Measurements from ENCODE around the gene TPX2. TPM values are rescaled to one million over a fixed set of nuclear protein-coding genes. Genes with fewer than 3 reads are reported as not detected.

TPX2 gene
- total RNA-seq, result 10 to 100 TPM in 3 of 8 experiments, 1 to 10 TPM in 5; 1.1 to 75.3 (median 6.1) TPM

GRCh38 chr20:31738729-31739549 is at the start of gene TPX2:
TSS of gene TPX2 (plus strand) at chr20:31739290. CDS start at chr20:31757477, 18,187 bp downstream.
- in situ Hi-C loops (cut with MboI; ENCODE audit: low pct_unique_long_range_greater_than_20kb in 2 of 9, low sequenced_read_pairs in 9 of 9, unreplicated experiment in 9 of 9), result no loop called here
- Histone ChIP-seq H3K4me1 (replicated peaks in 1 of 2) (peaks cover 4 to 8% of the 10 kb centered on the region in 2 donors), H3K4me3 (peak within 1 kb of the TSS; percentile 53 to 87 (median 80)), H3K27ac (peak within 1 kb of the TSS; percentile 75 to 85)
- 0 to 2% (median 1%) methylated on average over 9 to 43 of the region's 54 CpGs; no CpG with 5 or more reads in 2 of the 10 experiments for WGBS, 10 experiments
- peak; percentile 97 to 99 (median 99) for ATAC-seq (replicated peaks in 6 of 8)

DNA sequence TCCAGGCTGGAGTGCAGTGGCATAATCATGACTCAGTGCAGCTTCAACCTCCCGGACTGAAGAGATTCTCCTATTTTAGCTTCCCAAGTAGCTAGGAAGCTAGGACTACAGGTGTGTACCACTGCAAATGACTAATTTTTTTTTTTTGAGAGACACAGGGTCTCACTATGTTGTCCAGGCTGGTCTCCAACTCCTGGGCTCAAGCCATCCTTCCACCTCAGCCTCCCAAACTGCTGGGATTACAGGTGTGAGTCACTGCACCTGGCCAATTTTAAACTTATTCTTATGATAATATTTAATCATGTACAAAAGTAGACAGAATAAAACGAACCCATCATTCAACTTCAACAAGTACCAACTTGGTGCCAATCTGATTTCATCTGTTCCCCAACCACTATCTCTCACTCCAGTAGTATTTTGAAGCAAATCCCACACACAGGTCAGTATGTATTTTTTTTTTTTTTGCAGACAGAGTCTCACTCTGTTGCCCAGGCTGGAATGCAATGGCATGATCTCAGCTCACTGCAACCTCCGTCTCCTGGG is 48.9 kb upstream of the TPX2 start:
- Histone ChIP-seq H3K4me3 (no peak overlapping the region), H3K4me1 (replicated peaks in 1 of 2) (peaks cover 0 to 6% of the 10 kb centered on the region in 2 donors), H3K27ac (no peak overlapping the region)
- WGBS, 10 experiments, result 64 to 100% (median 100%) methylated on average over 1 to 3 of the region's 3 CpGs; no CpG with 5 or more reads in 2 of the 10 experiments
- in situ Hi-C loops (cut with MboI; ENCODE audit: low pct_unique_long_range_greater_than_20kb in 2 of 9, low sequenced_read_pairs in 9 of 9, unreplicated experiment in 9 of 9), result no loop called here
- ATAC-seq (replicated peaks in 6 of 8), result no peak

DNA sequence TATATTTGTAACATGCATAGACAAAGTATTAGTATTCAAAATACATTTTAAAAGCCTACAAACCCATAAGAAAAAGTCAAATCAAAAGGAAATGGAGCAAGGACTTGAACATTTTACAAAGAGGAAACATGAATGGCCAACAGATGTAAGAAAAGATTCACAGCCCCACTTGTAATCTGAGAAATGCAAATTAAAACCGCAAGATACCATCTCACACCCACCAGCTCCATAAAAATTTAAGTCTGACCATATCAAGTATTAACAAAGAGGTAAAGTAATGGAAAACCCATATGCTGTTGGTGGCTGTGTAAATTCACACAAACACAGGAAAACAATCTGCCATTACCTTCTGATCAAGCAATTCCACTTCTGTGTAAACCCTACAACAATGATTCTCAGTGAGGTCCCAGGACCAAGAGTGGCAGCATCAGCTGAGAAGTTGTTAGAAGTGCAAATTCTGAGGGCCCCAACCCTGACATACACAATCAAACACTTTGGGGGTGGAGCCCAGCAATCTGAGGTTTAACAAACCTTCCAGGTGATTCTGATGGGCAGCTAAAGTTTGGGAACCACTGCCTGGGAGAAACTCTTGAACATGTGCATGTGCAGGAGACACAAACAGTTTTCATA is 47.3 kb upstream of the TPX2 start:
- no peak overlapping the region for H3K4me3 ChIP-seq
- in situ Hi-C loops (cut with MboI; ENCODE audit: low pct_unique_long_range_greater_than_20kb in 2 of 9, low sequenced_read_pairs in 9 of 9, unreplicated experiment in 9 of 9), result no loop called here
- peak overlapping the region in 1 of 2 donors; percentile 41 for H3K27ac ChIP-seq

GRCh38 chr20:31693402-31693801 is 45.7 kb upstream of the TPX2 start:
- H3K4me3 ChIP-seq, result no peak overlapping the region
- in situ Hi-C loops (cut with MboI; ENCODE audit: low pct_unique_long_range_greater_than_20kb in 2 of 9, low sequenced_read_pairs in 9 of 9, unreplicated experiment in 9 of 9), result no loop called here
- no peak for ATAC-seq (replicated peaks in 6 of 8)
- H3K4me1 ChIP-seq (replicated peaks in 1 of 2), result peaks cover 0 to 6% of the 10 kb centered on the region in 2 donors
- 83 to 100% (median 92%) methylated on average over 1 to 4 of the region's 6 CpGs; no CpG with 5 or more reads in 5 of the 10 experiments for WGBS, 10 experiments
- no peak overlapping the region for H3K27ac ChIP-seq

More for the DNA sequence above, 47.3 kb upstream of the TPX2 start:
- peaks cover 0 to 6% of the 10 kb centered on the region in 2 donors for H3K4me1 ChIP-seq (replicated peaks in 1 of 2)
- peak in 3 of 8 experiments; percentile 65 to 83 (median 69) for ATAC-seq (replicated peaks in 6 of 8)
- WGBS, 10 experiments, result 0 to 86% (median 21%) methylated on average over 1 of the region's 1 CpG; no CpG with 5 or more reads in 2 of the 10 experiments

GRCh38 chr20:31693987-31694661 is 45.0 kb upstream of the TPX2 start:
- H3K4me1 ChIP-seq (replicated peaks in 1 of 2), result peaks cover under 1 to 11% of the 10 kb centered on the region in 2 donors
- in situ Hi-C loops (cut with MboI; ENCODE audit: low pct_unique_long_range_greater_than_20kb in 2 of 9, low sequenced_read_pairs in 9 of 9, unreplicated experiment in 9 of 9), result no loop called here
- no peak overlapping the region for H3K4me3 ChIP-seq
- H3K27ac ChIP-seq, result no peak overlapping the region
- ATAC-seq (replicated peaks in 6 of 8), result peak in 1 of 8 experiments; percentile 56
- WGBS, 10 experiments, result 38 to 100% (median 93%) methylated on average over 1 of the region's 4 CpGs; no CpG with 5 or more reads in 6 of the 10 experiments

DNA sequence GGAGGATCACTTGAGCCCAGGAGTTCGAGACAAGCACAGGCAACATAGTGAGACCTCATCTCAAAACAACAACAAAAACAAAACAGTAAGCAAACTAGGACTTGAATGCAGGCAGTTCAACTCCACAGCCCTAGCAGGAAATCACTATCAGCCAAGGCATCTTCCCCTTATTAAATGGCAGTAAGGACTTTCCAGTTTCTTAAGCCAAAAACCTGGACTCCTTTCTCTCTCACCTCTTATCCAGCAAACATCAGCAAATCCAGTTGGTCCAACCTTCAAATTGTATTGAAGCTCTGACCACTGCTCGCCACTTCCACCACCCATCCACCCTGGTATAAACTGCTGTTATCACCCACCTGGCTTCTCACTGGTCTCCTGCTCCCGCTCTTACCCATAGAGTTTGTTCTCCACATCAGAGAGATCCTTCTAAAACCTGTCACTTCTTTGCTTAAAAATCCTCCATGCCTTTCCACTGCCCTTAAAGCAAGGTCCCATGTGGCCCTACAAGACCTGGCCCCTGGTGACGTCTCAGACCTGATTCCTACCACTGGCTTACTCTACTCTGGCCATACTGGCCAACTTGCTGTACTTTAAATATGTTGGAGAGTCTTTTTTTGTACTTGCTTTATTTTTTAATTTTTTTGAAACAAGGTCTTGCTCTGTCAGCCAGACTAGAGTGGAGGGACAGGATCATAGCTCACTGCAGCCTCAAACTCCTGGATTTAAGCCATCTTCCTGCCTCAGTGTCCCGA is 44.1 kb upstream of the TPX2 start:
- in situ Hi-C loops (cut with MboI; ENCODE audit: low pct_unique_long_range_greater_than_20kb in 2 of 9, low sequenced_read_pairs in 9 of 9, unreplicated experiment in 9 of 9), result no loop called here
- no peak for ATAC-seq (replicated peaks in 6 of 8)
- Histone ChIP-seq H3K27ac (no peak overlapping the region), H3K4me1 (replicated peaks in 1 of 2) (peaks cover 4 to 15% of the 10 kb centered on the region in 2 donors), H3K4me3 (no peak overlapping the region)
- 80 to 100% (median 94%) methylated on average over 1 to 4 of the region's 5 CpGs for WGBS, 10 experiments

GRCh38 chr20:31695849-31696804 is 43.0 kb upstream of the TPX2 start:
- Histone ChIP-seq H3K4me1 (replicated peaks in 1 of 2) (peaks cover 4 to 15% of the 10 kb centered on the region in 2 donors), H3K4me3 (no peak overlapping the region), H3K27ac (no peak overlapping the region)
- in situ Hi-C loops (cut with MboI; ENCODE audit: low pct_unique_long_range_greater_than_20kb in 2 of 9, low sequenced_read_pairs in 9 of 9, unreplicated experiment in 9 of 9), result no loop called here
- WGBS, 10 experiments, result 52 to 100% (median 84%) methylated on average over 1 to 9 of the region's 12 CpGs
- no peak for ATAC-seq (replicated peaks in 6 of 8)

DNA sequence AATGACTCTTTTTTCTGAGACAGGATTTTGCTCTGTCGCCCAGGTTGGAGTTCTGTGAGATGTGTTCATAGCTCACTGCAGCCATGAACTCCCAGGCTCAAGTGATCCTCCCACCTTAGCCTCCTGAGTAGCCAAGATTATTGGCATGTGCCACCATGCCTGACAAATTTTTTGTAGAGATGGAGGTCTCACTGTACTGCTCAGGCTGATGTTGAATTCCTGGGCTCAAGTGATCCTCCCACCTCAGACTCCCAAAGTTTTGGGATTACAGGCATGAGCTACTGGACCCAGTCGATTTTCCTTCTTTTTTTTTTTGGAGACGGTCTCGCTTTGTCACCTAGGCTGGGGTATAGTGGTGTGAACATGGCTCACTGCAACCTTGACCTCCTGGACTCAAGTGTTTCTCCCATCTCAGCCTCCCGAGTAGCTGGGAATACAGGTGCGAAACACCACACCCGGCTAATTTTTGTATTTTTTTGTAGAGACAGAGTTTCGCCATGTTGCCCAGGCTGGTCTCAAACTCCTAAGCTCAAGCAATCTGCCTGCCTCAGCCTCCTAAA is 40.8 kb upstream of the TPX2 start:
- no peak overlapping the region for H3K27ac ChIP-seq
- 82 to 100% (median 97%) methylated on average over 2 to 8 of the region's 8 CpGs; no CpG with 5 or more reads in 1 of the 10 experiments for WGBS, 10 experiments
- H3K4me1 ChIP-seq (replicated peaks in 1 of 2), result peaks cover 4 to 15% of the 10 kb centered on the region in 2 donors
- ATAC-seq (replicated peaks in 6 of 8), result no peak
- H3K4me3 ChIP-seq, result no peak overlapping the region
- in situ Hi-C loops (cut with MboI; ENCODE audit: low pct_unique_long_range_greater_than_20kb in 2 of 9, low sequenced_read_pairs in 9 of 9, unreplicated experiment in 9 of 9), result no loop called here

DNA sequence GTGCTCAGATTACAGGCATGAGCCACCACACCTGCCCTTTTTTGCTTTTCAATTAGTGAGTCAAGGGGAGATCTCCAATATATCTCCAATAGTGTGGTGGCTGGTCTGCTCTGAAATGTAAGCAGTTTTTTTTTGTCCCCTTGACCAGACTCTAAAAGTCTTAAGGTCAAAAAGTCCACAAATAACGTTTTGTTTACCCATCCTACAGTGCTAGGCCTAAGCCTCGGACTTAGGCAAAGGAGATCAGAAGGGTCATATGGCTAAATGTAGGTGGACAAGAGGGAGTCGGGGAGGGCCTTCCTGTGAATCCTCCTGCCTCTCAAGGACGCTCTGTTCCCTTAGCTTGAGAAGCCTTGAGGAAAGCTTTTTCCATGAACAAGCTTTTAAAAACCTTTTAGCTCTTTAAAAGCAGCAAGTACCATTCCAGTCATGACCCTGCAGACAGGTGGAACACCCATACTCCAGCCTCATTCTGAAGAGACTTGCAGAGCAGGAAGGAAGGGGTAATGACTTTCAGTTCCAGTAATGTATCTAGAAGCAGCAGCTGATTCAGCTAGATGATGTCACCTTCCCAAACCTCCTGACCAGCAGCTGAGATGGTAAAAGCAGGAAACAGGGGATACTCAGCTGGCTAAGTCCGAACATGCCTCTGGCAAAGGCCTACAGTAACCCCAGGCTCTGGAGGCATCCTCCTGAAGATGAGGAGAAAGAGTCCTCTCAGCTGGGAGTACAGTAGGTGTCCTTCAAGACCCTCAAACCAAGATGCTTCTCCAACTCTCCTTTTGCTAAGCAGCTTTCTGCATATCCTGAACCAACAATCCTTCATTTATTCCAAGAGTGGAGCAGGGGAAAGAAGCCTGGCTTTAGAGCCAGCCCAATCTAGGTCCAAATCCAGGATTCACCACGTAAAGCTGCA is 40.0 kb upstream of the TPX2 start:
- H3K27ac ChIP-seq, result peak overlapping the region; percentile 49 to 76
- in situ Hi-C loops (cut with MboI; ENCODE audit: low pct_unique_long_range_greater_than_20kb in 2 of 9, low sequenced_read_pairs in 9 of 9, unreplicated experiment in 9 of 9), result no loop called here
- H3K4me1 ChIP-seq (replicated peaks in 1 of 2), result peaks cover 4 to 10% of the 10 kb centered on the region in 2 donors
- no peak overlapping the region for H3K4me3 ChIP-seq
- peak; percentile 82 to 98 (median 98) for ATAC-seq (replicated peaks in 6 of 8)
- 0 to 100% (median 84%) methylated on average over 1 to 6 of the region's 6 CpGs; no CpG with 5 or more reads in 2 of the 10 experiments for WGBS, 10 experiments

- no peak for ATAC-seq (replicated peaks in 6 of 8)
- Histone ChIP-seq H3K4me3 (no peak overlapping the region), H3K27ac (peak overlapping the region in 1 of 2 donors; percentile 76), H3K4me1 (replicated peaks in 1 of 2) (peaks cover 4 to 8% of the 10 kb centered on the region in 2 donors)
- WGBS, 10 experiments, result 90 to 100% (median 97%) methylated on average over 2 to 6 of the region's 7 CpGs
- in situ Hi-C loops (cut with MboI; ENCODE audit: low pct_unique_long_range_greater_than_20kb in 2 of 9, low sequenced_read_pairs in 9 of 9, unreplicated experiment in 9 of 9), result no loop called here
Measured at GRCh38 chr20:31699801-31700728, 39.0 kb upstream of the TPX2 start.

Data from motor neuron (in vitro differentiated cells).